ENCODE results near the gene CDH23. TPM values are rescaled to one million over a fixed set of nuclear protein-coding genes. Genes with fewer than 3 reads are reported as not detected.

The CDH23 gene
- total RNA-seq, 2 donors from 2014 or later, result 1.1 to 2.8 TPM

- H3K4me3 Mint-ChIP-seq, result no peak overlapping the region
- H3K36me3 Mint-ChIP-seq (ENCODE audit: insufficient read depth in 2 of 2), result no peaks in the 10 kb centered on the region
- H3K27ac Mint-ChIP-seq, result no peak overlapping the region
- ATAC-seq (replicated peaks in 1 of 2) (no peak), DNase-seq (no peak)
- H3K9me3 Mint-ChIP-seq, result no peaks in the 10 kb centered on the region
- H3K4me1 Mint-ChIP-seq (ENCODE audit: low read depth), result no peaks in the 10 kb centered on the region
- no peaks in the 10 kb centered on the region for H3K27me3 Mint-ChIP-seq (ENCODE audit: low read depth)
These were observed 115.6 kb downstream of the CDH23 start for GRCh38 chr10:71512312-71512711.

- H3K36me3 Mint-ChIP-seq (ENCODE audit: insufficient read depth in 2 of 2), result no peaks in the 10 kb centered on the region
- no peaks in the 10 kb centered on the region for H3K9me3 Mint-ChIP-seq
- H3K4me3 Mint-ChIP-seq, result no peak overlapping the region
- no peaks in the 10 kb centered on the region for H3K4me1 Mint-ChIP-seq (ENCODE audit: low read depth)
- no peaks in the 10 kb centered on the region for H3K27me3 Mint-ChIP-seq (ENCODE audit: low read depth)
- no peak for ATAC-seq (replicated peaks in 1 of 2)
- no peak for DNase-seq
- H3K27ac Mint-ChIP-seq, result no peak overlapping the region
These were observed 116.2 kb downstream of the CDH23 start for GRCh38 chr10:71512761-71513539.

- Mint-ChIP-seq H3K4me3 (no peak overlapping the region), H3K27me3 (ENCODE audit: low read depth) (no peaks in the 10 kb centered on the region), H3K4me1 (ENCODE audit: low read depth) (no peaks in the 10 kb centered on the region), H3K9me3 (no peaks in the 10 kb centered on the region), H3K36me3 (ENCODE audit: insufficient read depth in 2 of 2) (no peaks in the 10 kb centered on the region), H3K27ac (no peak overlapping the region)
- no peak for ATAC-seq (replicated peaks in 1 of 2)
- no peak for DNase-seq
These were observed 116.8 kb downstream of the CDH23 start for GRCh38 chr10:71513540-71513853.

- no peaks in the 10 kb centered on the region for H3K36me3 Mint-ChIP-seq (ENCODE audit: insufficient read depth in 2 of 2)
- DNase-seq, result no peak
- H3K4me1 Mint-ChIP-seq (ENCODE audit: low read depth), result no peaks in the 10 kb centered on the region
- no peak overlapping the region for H3K27ac Mint-ChIP-seq
- no peak overlapping the region for H3K4me3 Mint-ChIP-seq
- no peaks in the 10 kb centered on the region for H3K9me3 Mint-ChIP-seq
- ATAC-seq (replicated peaks in 1 of 2), result no peak
- no peaks in the 10 kb centered on the region for H3K27me3 Mint-ChIP-seq (ENCODE audit: low read depth)
These were observed 117.2 kb downstream of the CDH23 start for GRCh38 chr10:71513936-71514335.

- H3K4me3 Mint-ChIP-seq, result no peak overlapping the region
- H3K9me3 Mint-ChIP-seq, result no peaks in the 10 kb centered on the region
These were observed 118.9 kb downstream of the CDH23 start for GRCh38 chr10:71515531-71516172.

GRCh38 chr10:71516890-71517289 lies 120.2 kb downstream of the CDH23 start:
- no peak for DNase-seq
- no peaks in the 10 kb centered on the region for H3K36me3 Mint-ChIP-seq (ENCODE audit: insufficient read depth in 2 of 2)
- H3K27me3 Mint-ChIP-seq (ENCODE audit: low read depth), result peaks cover 7% of the 10 kb centered on the region
- H3K9me3 Mint-ChIP-seq, result no peaks in the 10 kb centered on the region
- ATAC-seq (replicated peaks in 1 of 2), result no peak
- no peak overlapping the region for H3K27ac Mint-ChIP-seq
- no peak overlapping the region for H3K4me3 Mint-ChIP-seq
- no peaks in the 10 kb centered on the region for H3K4me1 Mint-ChIP-seq (ENCODE audit: low read depth)

More at GRCh38 chr10:71515531-71516172, 118.9 kb downstream of the CDH23 start:
- no peaks in the 10 kb centered on the region for H3K36me3 Mint-ChIP-seq (ENCODE audit: insufficient read depth in 2 of 2)
- H3K4me1 Mint-ChIP-seq (ENCODE audit: low read depth), result no peaks in the 10 kb centered on the region
- H3K27me3 Mint-ChIP-seq (ENCODE audit: low read depth), result no peaks in the 10 kb centered on the region
- DNase-seq (no peak), ATAC-seq (replicated peaks in 1 of 2) (no peak)
- H3K27ac Mint-ChIP-seq, result no peak overlapping the region

GRCh38 chr10:71517298-71518169 lies 120.8 kb downstream of the CDH23 start:
- Mint-ChIP-seq H3K9me3 (no peaks in the 10 kb centered on the region), H3K36me3 (ENCODE audit: insufficient read depth in 2 of 2) (no peaks in the 10 kb centered on the region), H3K4me1 (ENCODE audit: low read depth) (no peaks in the 10 kb centered on the region), H3K27ac (no peak overlapping the region), H3K27me3 (ENCODE audit: low read depth) (peaks cover 12% of the 10 kb centered on the region), H3K4me3 (no peak overlapping the region)
- DNase-seq (no peak), ATAC-seq (replicated peaks in 1 of 2) (no peak)

GRCh38 chr10:71520042-71520441 lies 123.3 kb downstream of the CDH23 start:
- Mint-ChIP-seq H3K4me1 (ENCODE audit: low read depth) (no peaks in the 10 kb centered on the region), H3K36me3 (ENCODE audit: insufficient read depth in 2 of 2) (no peaks in the 10 kb centered on the region), H3K27ac (no peak overlapping the region), H3K9me3 (no peaks in the 10 kb centered on the region), H3K27me3 (ENCODE audit: low read depth) (peaks cover 29% of the 10 kb centered on the region), H3K4me3 (no peak overlapping the region)
- DNase-seq (no peak), ATAC-seq (replicated peaks in 1 of 2) (no peak)

- ATAC-seq (replicated peaks in 1 of 2) (no peak), DNase-seq (no peak)
- Mint-ChIP-seq H3K4me3 (no peak overlapping the region), H3K27me3 (ENCODE audit: low read depth) (peaks cover 29% of the 10 kb centered on the region), H3K36me3 (ENCODE audit: insufficient read depth in 2 of 2) (no peaks in the 10 kb centered on the region), H3K9me3 (no peaks in the 10 kb centered on the region), H3K4me1 (ENCODE audit: low read depth) (no peaks in the 10 kb centered on the region), H3K27ac (no peak overlapping the region)
These were observed 125.1 kb downstream of the CDH23 start for GRCh38 chr10:71521504-71522441.

- Mint-ChIP-seq H3K27ac (no peak overlapping the region), H3K36me3 (ENCODE audit: insufficient read depth in 2 of 2) (no peaks in the 10 kb centered on the region), H3K27me3 (ENCODE audit: low read depth) (peaks cover 29% of the 10 kb centered on the region), H3K4me1 (ENCODE audit: low read depth) (no peaks in the 10 kb centered on the region), H3K4me3 (no peak overlapping the region), H3K9me3 (no peaks in the 10 kb centered on the region)
- no peak for ATAC-seq (replicated peaks in 1 of 2)
- no peak for DNase-seq
These were observed 125.9 kb downstream of the CDH23 start for GRCh38 chr10:71522442-71523144.

GRCh38 chr10:71523756-71524155 lies 127.0 kb downstream of the CDH23 start:
- Mint-ChIP-seq H3K27me3 (ENCODE audit: low read depth) (peaks cover 29% of the 10 kb centered on the region), H3K27ac (no peak overlapping the region), H3K36me3 (ENCODE audit: insufficient read depth in 2 of 2) (no peaks in the 10 kb centered on the region), H3K9me3 (no peaks in the 10 kb centered on the region), H3K4me1 (ENCODE audit: low read depth) (no peaks in the 10 kb centered on the region), H3K4me3 (no peak overlapping the region)
- DNase-seq (no peak), ATAC-seq (replicated peaks in 1 of 2) (no peak)

- Mint-ChIP-seq H3K27ac (no peak overlapping the region), H3K27me3 (ENCODE audit: low read depth) (peaks cover 29% of the 10 kb centered on the region), H3K4me3 (no peak overlapping the region), H3K36me3 (ENCODE audit: insufficient read depth in 2 of 2) (no peaks in the 10 kb centered on the region), H3K9me3 (no peaks in the 10 kb centered on the region), H3K4me1 (ENCODE audit: low read depth) (no peaks in the 10 kb centered on the region)
- DNase-seq, result no peak
- no peak for ATAC-seq (replicated peaks in 1 of 2)
These were observed 128.4 kb downstream of the CDH23 start for GRCh38 chr10:71525092-71525491.

All from activated T-cell treated with anti-CD3 and anti-CD28 coated beads, Interleukin-2, amount 50 U/mL, for 72 hours (primary cell).